CD4-positive, alpha-beta T cell (primary cell): Measurements from ENCODE around the gene WDR86. TPM values are rescaled to one million over a fixed set of nuclear protein-coding genes. Genes with fewer than 3 reads are reported as not detected.

Source experiments
- ATAC-seq: fragments of 200-7000 bp; cut with Tn5 transposase; one replicate; pipeline ENCODE4 v1.10.0; 2022; ENCODE audit warnings: mild to moderate bottlenecking; ENCODE audit not compliant: poor library complexity
- CTCF ChIA-PET: fragments of 350-600 bp; sonication (Branson Sonifier 250); formaldehyde crosslinking; loops from one replicate; lab custom pipeline; 2021; ENCODE audit warnings: antibody characterized with exemption, inconsistent platforms; lab: Charles Lee
- POLR2A ChIA-PET: fragments of 350-600 bp; sonication (Branson Sonifier 250); formaldehyde crosslinking; loops from one replicate; lab custom pipeline; 2021; ENCODE audit warnings: antibody characterized with exemption, inconsistent platforms; lab: Charles Lee
- DNase-seq, 14 experiments: peaks; one replicate each; pipeline ENCODE4 v3.0.0-alpha.2; 2013 to 2020; ENCODE audit warnings: mixed read lengths in 2 of 14
- H3K27ac ChIP-seq, 2 donors: one replicate each; pipeline versions ENCODE4 v1.5.1 to v1.7.0; 2013; ENCODE audit warnings: low read length in 2 of 2, low read depth in 1 of 2, mild to moderate bottlenecking in 1 of 2
- H3K27me3 ChIP-seq, 2 experiments: 1 replicate in 1 of 2; 2 replicates in 1 of 2; pipeline versions ENCODE4 v1.6.1 to v1.7.0; 2013; ENCODE audit warnings: low read length in 2 of 2, control low read depth in 1 of 2, mild to moderate bottlenecking in 1 of 2, moderate library complexity in 1 of 2; ENCODE audit not compliant: insufficient read depth in 2 of 2, control insufficient read depth in 1 of 2
- H3K36me3 ChIP-seq: one replicate; pipeline ENCODE4 v1.6.1; 2013; ENCODE audit warnings: low read length, control low read depth; ENCODE audit not compliant: insufficient read depth
- H3K4me1 ChIP-seq: one replicate; pipeline ENCODE4 v1.6.1; 2013; ENCODE audit warnings: low read length, control low read depth; ENCODE audit not compliant: insufficient read depth
- H3K4me3 ChIP-seq: one replicate; pipeline ENCODE4 v1.5.1; 2013; ENCODE audit warnings: mild to moderate bottlenecking, low read length, moderate library complexity
- H3K9me3 ChIP-seq, 2 experiments: 1 replicate in 1 of 2; 2 replicates in 1 of 2; pipeline versions ENCODE4 v1.6.1 to v1.7.0; 2013; ENCODE audit warnings: low read length in 2 of 2, mild to moderate bottlenecking in 2 of 2, control low read depth in 1 of 2, moderate library complexity in 1 of 2; ENCODE audit not compliant: control insufficient read depth in 1 of 2, insufficient read depth in 1 of 2
- H3K27ac Mint-ChIP-seq: one replicate; pipeline ENCODE4 v1.8.0; 2020; ENCODE audit warnings: mixed read lengths
- H3K27me3 Mint-ChIP-seq: one replicate; pipeline ENCODE4 v1.8.0; 2021; ENCODE audit warnings: mixed read lengths
- H3K36me3 Mint-ChIP-seq: one replicate; pipeline ENCODE4 v1.8.0; 2021; ENCODE audit warnings: low read depth, mixed read lengths
- H3K4me1 Mint-ChIP-seq: one replicate; pipeline ENCODE4 v1.8.0; 2021; ENCODE audit warnings: low read depth, mixed read lengths
- H3K4me3 Mint-ChIP-seq: one replicate; pipeline ENCODE4 v1.8.0; 2020; ENCODE audit warnings: mild to moderate bottlenecking, mixed read lengths
- H3K9me3 Mint-ChIP-seq: one replicate; pipeline ENCODE4 v1.8.0; 2020; ENCODE audit warnings: mixed read lengths
- CTCF ChIP-seq: fragments of 200-600 bp; IDR thresholded peaks from one replicate; pipeline ENCODE4 v1.8.0; 2022; ENCODE audit warnings: antibody characterized with exemption, mild to moderate bottlenecking
- intact Hi-C, 2 experiments: fragments of 100-400 bp; cut with DNase I in 1 of 2; cut with micrococcal nuclease in 1 of 2; formaldehyde crosslinking; loops; one replicate each; pipeline versions ENCODE4 v1.15.1 to v1.9.0; 2023 to 2025; cut with DNase I, micrococcal nuclease
- total RNA-seq, 174 experiments: library from RNA in 2 of 174; stranded (reverse) in 2 of 174; gene quantifications; one replicate each; pipeline ENCODE4 v1.2.3 and lab custom pipeline; 2021 to 2026

WDR86 gene
- total RNA-seq, 2 experiments from 2014 or later: 5.6 to 6.2 TPM

- Mint-ChIP-seq H3K4me1 (peaks cover 6% of the 10 kb centered on the region), H3K27ac (no peak overlapping the region), H3K4me3 (no peak overlapping the region), H3K36me3 (no peaks in the 10 kb centered on the region), H3K27me3 (peaks cover 3% of the 10 kb centered on the region), H3K9me3 (no peaks in the 10 kb centered on the region)
- Histone ChIP-seq H3K27ac (no peak overlapping the region), H3K27me3 (no peaks in the 10 kb centered on the region), H3K4me1 (peaks cover 48% of the 10 kb centered on the region), H3K36me3 (no peaks in the 10 kb centered on the region), H3K4me3 (no peak overlapping the region), H3K9me3 (peaks cover 4 to 10% of the 10 kb centered on the region in 2 experiments)
- ChIA-PET CTCF (no interaction called here), POLR2A (no interaction called here)
- no peak for TF ChIP-seq CTCF
- intact Hi-C loops: loop anchor here in 1 of 2 experiments (2.0 kb wide), 1 partner anchor 27 kb away; no protein-coding TSS in a partner anchor
- ATAC-seq: no peak
- no peak for DNase-seq
Measured at GRCh38 chr7:151402029-151402835, 7.6 kb downstream of the WDR86 start.

DNA sequence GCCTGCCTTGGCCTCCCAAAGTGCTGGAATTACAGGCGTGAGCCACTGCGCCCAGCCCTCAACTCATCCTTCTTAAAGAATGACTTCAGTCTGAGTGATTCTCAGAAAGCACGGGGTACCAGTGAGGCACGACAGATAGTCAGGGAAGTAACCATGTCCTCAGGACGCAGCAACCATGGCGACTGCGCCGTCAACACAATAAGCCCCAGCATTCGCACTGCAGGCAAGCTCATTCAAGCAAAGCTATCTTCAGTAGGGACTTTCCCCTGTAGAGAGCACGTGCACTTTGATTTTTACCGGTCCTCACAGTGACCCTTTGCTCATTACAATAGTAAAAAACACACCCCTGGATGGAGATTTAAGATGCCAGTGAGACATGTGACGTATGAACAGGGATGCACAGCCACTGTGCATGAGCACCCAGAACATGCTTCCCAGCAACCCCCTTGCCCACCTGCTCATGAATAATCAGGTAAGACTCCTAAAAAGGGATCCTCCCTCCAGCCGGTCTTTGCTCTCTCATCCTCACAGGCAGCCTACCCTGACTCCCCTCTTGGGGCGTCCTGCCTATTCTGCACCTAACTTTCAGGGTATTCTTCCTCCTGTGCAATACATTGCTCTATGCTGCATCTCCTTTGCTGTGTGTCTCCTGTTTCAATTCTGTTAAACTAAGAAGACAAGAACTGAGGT, 9.1 kb downstream of the WDR86 start:
- Mint-ChIP-seq H3K36me3 (no peaks in the 10 kb centered on the region), H3K27me3 (no peaks in the 10 kb centered on the region), H3K9me3 (no peaks in the 10 kb centered on the region), H3K4me3 (no peak overlapping the region), H3K27ac (no peak overlapping the region), H3K4me1 (peaks cover 6% of the 10 kb centered on the region)
- intact Hi-C loops: no loop called here
- ChIA-PET CTCF (no interaction called here), POLR2A (no interaction called here)
- no peak for ATAC-seq
- Histone ChIP-seq H3K4me1 (peaks cover 57% of the 10 kb centered on the region), H3K9me3 (peaks cover 5 to 12% of the 10 kb centered on the region in 2 experiments), H3K27me3 (no peaks in the 10 kb centered on the region), H3K36me3 (no peaks in the 10 kb centered on the region), H3K27ac (no peak overlapping the region), H3K4me3 (no peak overlapping the region)
- peak in 3 of 14 experiments; percentile 30 to 46 (median 42) for DNase-seq
- TF ChIP-seq CTCF: no peak

DNA sequence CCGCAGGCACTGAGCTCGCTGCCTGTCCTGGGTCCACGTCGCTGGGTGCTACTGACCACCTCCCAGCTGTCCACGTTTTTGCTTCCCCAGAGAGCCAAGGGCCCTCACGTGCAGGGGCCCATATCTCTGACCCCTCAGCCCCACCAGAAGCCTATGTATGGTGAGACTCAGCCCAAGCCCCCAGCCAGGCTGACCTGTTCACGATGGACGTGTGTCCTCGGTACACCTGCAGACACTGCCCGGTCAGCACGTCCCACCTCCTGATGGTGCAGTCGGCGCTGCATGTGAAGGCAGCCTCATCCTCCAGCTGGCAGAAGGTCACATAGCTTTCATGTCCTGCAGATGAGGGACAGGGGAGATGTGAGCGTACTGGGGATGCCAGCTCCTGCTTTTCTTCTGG, 9.9 kb downstream of the WDR86 start:
- Histone ChIP-seq H3K36me3 (no peaks in the 10 kb centered on the region), H3K27ac (no peak overlapping the region), H3K4me1 (peaks cover 54% of the 10 kb centered on the region), H3K9me3 (peaks cover 5 to 12% of the 10 kb centered on the region in 2 experiments), H3K4me3 (no peak overlapping the region), H3K27me3 (no peaks in the 10 kb centered on the region)
- Mint-ChIP-seq H3K27ac (no peak overlapping the region), H3K4me3 (no peak overlapping the region), H3K36me3 (no peaks in the 10 kb centered on the region), H3K4me1 (peaks cover 6% of the 10 kb centered on the region), H3K27me3 (no peaks in the 10 kb centered on the region), H3K9me3 (no peaks in the 10 kb centered on the region)
- ChIA-PET POLR2A (no interaction called here), CTCF (no interaction called here)
- intact Hi-C loops: no loop called here
- TF ChIP-seq CTCF: no peak
- no peak for ATAC-seq
- DNase-seq: no peak
